Renal cortex interstitium (tissue), 11 donors: ENCODE results near the gene OR2AK2. TPM values are rescaled to one million over a fixed set of nuclear protein-coding genes. Genes with fewer than 3 reads are reported as not detected.

Experiments
- DNase-seq, 11 donors: peaks; one replicate each; pipeline ENCODE4 v3.0.0-alpha.2; 2013; ENCODE audit warnings: low read depth in 9 of 11, low spot score in 4 of 11; ENCODE audit errors: extremely low read depth in 1 of 11
- polyA plus RNA-seq, 3 donors: library from polyadenylated mRNA; unstranded; fragments of 120-200 nt; gene quantifications; one replicate each; pipeline ENCODE4 v1.2.1, GENCODE V29; 2013; ENCODE audit not compliant: insufficient read length in 3 of 3

The OR2AK2 gene
- polyA plus RNA-seq, 3 donors = not detected

GRCh38 chr1:248013229-248013710, 48.2 kb downstream of the OR2AK2 start, which contains the start of gene OR2L5:
OR2L5 (plus strand) TSS chr1:248013660; CDS start chr1:248021948, 8,288 bp downstream.
- DNase-seq = no peak

GRCh38 chr1:248015803-248016202, 50.8 kb downstream of the OR2AK2 start:
- no peak for DNase-seq

Other genes starting within 250 kb of the OR2AK2 start
- not detected for gene OR6F1, start 248.6 kb upstream of the OR2AK2 start, polyA plus RNA-seq
- not detected for gene OR14K1, start 226.6 kb upstream of the OR2AK2 start, polyA plus RNA-seq
- not detected for gene OR14A2, start 217.1 kb upstream of the OR2AK2 start, polyA plus RNA-seq
- gene OR1C1, start 204.7 kb upstream of the OR2AK2 start, polyA plus RNA-seq = not detected
- gene OR14A16, start 141.1 kb upstream of the OR2AK2 start, polyA plus RNA-seq = not detected
- not detected for gene OR11L1, start 123.3 kb upstream of the OR2AK2 start, polyA plus RNA-seq
- 1 to 10 TPM; 1.1 to 2.2 (median 1.3) TPM for gene TRIM58, start 108.0 kb upstream of the OR2AK2 start, polyA plus RNA-seq
- gene OR2W3, start 69.6 kb upstream of the OR2AK2 start, polyA plus RNA-seq = under 1 TPM; 0.21 to 0.54 (median 0.22) TPM
- not detected for gene OR2T8, start 45.0 kb upstream of the OR2AK2 start, polyA plus RNA-seq
- gene OR2AJ1, start 40.3 kb upstream of the OR2AK2 start, polyA plus RNA-seq = not detected
- not detected for gene OR2L8, start 16.4 kb upstream of the OR2AK2 start, polyA plus RNA-seq
- gene OR2L5, start 48.4 kb downstream of the OR2AK2 start, polyA plus RNA-seq = not detected
- under 1 TPM; 0.04 to 0.14 (median 0.06) TPM for gene OR2L2, start 64.8 kb downstream of the OR2AK2 start, polyA plus RNA-seq
- not detected for gene OR2L3, start 81.6 kb downstream of the OR2AK2 start, polyA plus RNA-seq
- gene OR2L13, start 130.0 kb downstream of the OR2AK2 start, polyA plus RNA-seq = not detected
- gene OR2M5, start 179.9 kb downstream of the OR2AK2 start, polyA plus RNA-seq = not detected
- not detected for gene OR2M2, start 209.6 kb downstream of the OR2AK2 start, polyA plus RNA-seq
- gene OR2M3, start 232.0 kb downstream of the OR2AK2 start, polyA plus RNA-seq = under 1 TPM in 2 of 3 donors, not detected in 1; 0.04 to 0.06 TPM